ENCODE results near the gene ERGIC2.

Gene ERGIC2

DNA sequence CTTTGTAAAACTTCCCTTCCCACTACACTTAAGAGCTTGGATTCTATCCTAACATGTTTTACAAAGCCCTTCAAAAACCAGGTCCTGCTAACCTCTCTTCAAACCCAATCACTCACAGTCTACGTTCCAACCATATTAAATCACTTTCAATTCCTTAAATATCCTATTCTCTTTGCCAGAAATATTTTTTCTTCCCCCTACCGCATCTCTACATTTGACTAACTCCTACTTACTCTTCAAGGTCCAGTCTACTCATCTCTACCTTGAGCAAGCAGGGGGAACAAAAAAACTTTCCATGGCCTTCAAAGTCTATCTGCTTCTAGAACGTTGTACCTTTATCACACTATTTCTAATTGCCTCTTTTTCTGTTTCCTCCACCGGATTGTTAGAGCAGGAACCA, 6.1 kb downstream of the ERGIC2 start:
- DNase-seq, result no peak

DNA sequence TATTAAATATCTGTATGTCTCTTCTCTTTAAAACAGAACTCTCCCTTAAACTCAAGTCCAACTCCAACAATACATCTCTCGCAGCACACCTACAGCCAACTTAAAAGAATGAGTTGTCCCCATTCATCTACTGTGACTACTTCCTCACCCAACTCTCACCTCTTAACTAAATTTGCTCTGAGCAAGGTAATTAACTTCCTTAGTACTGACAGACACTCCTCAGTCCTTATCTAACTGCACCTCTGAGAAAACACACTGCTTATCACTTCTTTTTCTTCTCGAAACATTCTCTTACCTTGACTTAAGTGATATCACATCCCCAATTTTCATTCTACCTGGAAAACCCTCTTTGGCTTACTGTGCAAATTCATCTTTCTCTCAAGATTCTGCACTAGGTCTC, 7.0 kb downstream of the ERGIC2 start:
- DNase-seq, result no peak

DNA sequence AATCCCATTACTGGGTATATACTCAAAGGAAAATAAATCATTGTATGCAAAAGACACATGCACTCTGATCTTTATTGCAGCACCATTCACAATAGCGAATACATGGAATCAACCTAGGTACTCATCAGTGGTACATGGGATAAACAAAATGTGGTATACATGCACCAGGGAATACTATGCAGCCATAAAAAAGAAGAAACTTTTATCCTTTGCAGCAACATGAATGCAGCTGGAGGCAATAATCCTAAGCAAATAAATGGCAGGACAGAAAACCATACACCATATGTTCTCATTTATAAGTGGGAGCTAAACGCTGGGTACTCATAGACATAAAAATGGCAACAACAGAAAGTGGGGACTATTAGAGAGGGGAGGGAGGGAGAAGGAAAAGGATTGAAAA, 15.9 kb downstream of the ERGIC2 start:
- DNase-seq, result no peak

DNA sequence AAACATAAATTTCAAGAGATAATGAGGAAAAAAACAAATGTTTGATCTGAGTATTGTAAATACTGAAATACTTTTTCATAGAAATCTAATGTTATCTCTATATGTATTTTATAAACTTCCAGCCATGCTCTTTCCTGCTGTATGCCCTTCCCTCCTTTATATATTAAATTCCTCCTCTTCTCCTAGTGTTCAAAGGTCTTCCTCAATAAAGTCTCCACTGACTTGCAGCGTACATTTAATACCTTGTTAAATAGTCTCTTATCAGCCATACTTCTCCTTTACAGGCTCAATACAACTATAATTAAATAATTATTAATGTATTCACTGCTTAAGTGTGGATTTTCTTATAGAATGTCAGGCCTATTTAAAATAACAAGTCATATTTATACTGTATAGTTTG, 26.0 kb downstream of the ERGIC2 start:
- no peak for DNase-seq

DNA sequence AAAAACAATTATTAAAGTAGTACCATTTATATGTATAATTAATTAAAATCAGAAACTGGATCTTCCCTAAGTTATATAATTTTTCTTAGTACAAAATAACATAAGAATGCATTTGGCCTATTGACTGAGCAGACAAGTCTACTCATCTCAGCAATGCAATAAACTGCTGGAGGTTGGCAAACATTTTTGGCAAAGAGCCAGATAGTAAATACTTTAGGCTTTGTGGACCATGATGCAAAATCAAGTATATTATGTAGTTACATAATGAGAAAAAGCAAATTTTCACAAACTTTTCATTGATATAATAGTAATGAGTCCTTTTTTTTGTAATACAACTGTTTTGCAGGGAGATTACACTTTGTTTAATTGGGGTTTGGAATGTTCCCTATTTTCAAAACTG, 30.9 kb downstream of the ERGIC2 start:
- no peak for DNase-seq

DNA sequence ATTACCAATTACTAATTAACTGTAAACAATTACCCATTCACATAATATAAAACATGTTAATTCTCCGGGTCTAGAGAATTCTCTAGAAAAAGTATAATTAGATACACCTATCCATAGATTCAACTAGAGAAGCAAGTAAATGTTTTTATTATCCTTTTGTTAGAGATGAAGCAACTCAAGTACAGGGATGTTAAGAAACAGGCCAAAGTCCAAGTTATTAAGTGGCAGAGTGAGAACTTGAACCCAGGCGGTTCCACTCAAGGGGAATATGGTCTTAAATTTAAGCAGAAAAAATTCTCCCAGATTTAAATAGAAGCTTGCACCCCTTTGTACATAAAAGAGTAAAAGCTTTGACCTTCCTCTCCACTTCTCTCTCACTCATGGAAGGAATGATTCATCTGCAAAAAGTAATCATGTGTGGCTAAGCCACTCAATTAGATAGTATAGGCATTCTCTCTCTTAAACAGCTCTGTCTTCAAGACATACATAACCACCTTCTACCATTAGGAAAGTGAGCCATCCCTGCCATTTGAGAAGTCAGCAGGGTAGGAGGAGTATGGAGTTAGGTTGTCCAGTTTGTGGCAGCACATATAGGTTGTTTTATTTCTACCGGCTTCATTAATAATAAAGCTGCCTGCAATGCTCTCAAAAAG, 34.1 kb downstream of the ERGIC2 start:
- DNase-seq, result no peak

DNA sequence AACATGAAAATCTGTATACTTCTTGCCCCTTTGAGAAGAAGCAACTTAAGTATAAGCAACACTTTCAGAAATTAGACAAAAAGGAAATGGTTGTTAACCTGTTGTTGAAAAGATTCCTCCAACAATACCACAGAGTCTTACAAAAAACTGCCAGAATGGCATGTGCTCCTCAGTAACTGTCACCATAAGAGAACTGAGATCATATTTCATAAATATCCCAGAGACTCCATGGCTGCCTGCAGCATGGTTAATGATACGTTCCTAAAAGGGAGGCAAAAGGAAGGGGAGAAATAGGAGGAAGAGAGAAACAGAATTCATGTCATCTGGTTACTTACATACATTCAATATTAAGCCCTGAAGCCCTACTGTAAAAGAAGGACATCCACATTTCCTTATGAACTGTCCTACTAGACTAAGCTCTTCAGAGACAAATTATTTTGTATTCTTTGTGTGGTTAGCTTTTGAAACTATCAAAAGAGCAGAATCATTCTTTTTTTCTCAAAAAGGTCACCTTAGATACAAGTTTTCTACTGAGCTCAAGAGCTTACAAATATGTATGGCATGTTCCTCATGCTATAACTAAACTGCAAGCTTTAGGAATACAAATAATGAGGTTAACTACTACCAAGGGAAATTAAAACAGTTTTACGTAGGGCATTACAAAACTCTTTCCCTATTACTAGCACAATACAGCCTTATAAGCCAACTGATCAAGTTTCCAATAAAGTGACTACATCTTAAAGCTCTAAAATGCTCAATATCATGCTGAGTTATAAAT, 37.8 kb downstream of the ERGIC2 start:
- DNase-seq, result no peak

DNA sequence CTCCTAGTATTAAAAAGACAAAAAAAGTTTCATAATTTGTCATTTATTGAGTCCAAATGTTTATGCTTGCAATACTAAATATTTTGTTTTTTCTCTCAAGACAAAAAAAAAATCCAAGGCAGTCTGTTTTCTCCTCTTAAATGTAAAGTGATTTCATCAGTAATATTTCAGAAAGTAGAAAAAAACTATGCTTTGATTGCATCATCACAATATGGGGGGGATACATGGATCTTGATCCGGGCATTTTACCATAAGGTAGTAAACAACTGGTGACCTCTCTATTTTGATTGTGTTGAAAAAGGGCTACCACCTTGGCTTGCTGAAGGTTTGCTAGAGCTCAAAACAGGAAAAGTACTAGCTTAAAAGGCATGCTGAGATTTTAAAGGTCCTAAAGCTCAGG, 43.6 kb downstream of the ERGIC2 start:
- no peak for DNase-seq

DNA sequence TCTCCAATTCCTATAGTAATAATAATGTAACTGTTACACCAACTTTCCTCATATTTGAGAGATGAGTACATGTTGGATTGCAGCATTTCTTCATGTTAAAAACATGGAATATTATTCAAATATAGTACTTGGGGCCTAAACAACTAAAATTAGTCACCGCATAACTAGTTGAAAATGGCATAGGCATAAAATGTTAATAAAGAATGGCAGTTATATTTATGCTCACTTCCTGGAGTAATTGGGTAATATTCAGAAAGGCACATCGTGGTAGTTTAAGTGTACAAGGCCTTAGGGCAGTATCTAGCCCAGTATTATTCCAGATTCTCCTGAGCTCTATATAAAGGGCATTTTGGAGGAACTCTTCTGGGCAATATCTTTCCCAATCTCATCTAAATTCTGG, 46.0 kb downstream of the ERGIC2 start:
- DNase-seq, result no peak

DNA sequence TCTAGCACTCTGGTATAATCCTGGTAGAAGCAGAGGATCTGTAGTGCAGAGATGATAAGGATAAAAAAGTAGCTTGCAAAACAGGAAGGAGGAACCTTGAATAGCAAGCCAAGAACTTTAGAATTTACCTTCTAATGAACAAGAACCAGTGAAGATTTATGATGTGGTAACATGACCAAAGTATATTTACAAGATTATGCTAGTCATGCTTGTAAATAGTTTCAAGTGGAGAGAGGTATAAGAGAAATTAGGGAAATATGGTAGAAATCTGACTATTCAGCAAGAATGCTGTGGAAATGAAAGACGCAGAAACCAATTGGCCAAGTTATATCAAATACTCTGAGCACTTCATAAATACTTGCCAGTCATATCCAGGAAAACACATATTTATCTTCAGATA, 47.8 kb downstream of the ERGIC2 start:
- no peak for DNase-seq

DNA sequence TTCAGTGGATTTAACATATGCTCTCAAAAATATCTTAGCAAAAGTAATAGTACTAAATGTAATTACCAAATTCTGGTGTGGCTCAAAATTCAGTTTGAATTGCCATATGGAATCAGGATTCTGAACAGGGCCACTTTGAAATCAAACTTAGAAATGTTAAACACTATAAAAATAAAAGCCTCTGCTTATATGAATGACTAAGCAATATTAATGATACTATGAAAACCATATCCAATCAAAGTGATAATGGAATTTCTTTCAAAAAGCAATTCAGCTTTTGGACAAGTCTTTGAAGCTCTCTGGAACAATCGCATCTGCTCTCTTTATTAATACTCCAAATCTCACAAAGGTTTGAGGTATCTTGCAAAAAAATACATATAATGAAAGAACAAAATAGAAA, 51.6 kb downstream of the ERGIC2 start:
- DNase-seq, result no peak

DNA sequence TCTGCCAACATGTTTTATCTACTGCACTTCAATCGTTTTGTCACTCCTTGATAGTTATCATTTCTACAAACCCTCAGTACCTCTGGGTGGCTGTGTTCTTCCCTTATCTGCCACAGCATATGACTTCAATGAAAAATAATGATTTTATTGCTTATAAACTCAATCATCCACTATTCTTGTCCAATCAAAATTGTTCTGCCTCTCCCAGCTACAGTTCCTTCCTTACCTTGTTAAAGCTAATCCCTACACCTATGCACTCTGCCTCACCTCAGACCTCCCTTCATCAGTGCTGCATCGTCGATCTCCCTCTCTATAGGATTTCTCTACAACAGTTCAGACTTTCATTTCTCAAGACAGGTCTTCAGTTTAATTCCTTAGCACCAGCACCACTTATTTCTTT, 58.8 kb downstream of the ERGIC2 start:
- no peak for DNase-seq

DNA sequence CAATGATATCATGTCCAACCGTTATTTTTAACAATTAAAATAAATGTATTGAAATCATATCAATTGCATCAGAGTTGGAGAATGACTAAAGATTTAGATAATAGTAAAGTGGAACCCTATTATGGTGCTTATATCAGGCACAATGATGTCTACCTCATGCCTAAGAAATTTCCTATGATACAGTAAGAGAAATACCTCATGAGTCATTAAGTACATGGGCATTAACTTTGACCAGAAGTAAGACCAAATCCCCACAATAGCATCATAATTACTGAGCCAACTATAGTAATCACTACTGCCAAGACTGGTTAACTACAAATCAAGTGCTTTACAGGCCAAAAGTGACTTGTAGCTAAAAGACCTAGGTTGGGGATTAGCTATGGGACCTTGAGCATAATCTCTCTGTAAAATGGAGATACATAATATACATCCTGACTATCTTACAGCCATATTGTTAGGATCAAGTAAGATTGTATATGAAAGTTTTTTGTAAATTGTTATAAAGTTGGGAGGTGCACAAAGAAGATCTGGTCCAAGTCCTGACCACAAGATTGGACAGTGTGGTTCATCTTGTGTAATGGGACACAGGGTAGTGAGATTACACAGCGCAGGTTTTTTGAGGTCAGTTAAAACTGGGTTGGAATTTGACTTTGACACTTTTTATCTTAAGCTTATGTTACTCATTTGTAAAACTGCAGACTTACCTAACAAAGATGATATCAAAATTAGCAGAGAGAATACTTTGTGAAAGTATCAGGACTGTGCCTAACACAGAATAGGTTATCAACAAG, 60.5 kb downstream of the ERGIC2 start:
- DNase-seq, result no peak

DNA sequence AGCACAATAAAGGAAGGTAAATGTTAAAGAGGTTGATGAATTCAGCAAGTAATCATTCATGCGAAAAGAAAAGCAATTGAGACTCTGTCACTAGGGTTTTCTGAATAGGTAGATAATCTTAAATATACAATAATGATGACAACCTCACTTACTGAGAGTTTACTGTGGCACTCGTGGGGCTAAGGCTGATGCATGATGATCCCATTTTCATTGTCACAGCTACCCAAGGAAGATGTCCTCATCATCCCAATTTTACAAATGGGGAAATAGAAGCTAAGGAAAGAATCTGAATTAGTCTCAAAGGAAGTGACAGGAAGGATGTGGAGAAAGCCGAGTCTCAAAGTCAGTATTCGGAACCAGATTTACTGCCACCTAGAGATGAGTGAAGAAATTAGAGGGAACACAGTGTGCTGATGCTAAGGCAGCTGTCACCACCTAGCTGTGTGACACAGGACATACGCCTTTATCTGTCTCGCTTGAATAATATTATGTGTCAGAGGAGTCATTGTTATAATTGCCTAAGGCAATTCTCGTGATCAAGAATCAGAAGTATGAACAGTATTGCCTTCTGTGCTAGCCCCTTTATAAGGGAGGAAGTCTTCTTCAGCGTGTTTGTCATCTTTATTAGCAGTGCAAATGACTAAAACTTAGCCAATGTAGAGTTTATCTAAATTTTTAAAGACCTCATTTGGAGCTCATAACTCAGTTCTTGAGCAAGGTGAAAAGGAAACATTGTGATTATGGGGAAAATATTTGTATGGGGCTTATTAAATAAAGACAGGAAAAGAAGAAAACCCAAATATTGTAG, 63.2 kb downstream of the ERGIC2 start:
- no peak for DNase-seq

DNA sequence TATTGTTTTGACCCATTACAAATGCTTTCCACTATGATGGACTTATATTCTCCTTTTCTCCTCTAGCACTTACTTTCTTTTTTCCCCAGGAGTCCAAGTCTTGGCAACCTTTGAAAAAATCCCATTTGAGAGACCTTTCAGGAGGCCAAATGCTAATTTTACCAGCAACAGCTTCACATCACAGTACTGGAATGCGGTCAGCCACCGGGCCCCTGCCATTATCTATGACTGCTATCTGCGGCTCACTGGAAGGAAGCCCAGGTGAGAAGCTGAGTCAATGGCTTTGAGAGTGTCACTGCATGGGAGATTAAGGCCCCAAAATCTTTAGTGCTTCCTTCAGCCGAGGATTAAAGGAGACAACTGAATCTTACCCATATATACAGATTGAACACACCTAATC, 64.2 kb downstream of the ERGIC2 start:
- no peak for DNase-seq

DNA sequence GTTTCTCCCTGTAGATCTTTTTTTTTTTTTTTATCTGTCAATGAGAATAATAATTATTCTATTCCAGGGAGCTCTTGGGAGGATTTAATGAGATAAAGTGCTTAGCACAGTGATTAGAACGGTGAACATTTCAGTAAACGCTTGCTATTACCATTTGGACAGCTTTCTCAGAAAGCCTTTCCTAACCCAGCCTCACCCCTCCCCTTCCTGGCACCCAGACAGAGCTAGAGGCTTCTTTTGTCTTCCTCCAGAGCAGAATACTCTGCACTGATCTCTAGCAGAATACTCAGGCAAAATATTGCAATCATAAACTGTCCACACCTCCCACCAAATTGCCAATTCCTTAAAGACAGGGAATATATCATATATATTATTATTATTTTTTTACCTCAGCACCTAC, 66.6 kb downstream of the ERGIC2 start:
- no peak for DNase-seq

DNA sequence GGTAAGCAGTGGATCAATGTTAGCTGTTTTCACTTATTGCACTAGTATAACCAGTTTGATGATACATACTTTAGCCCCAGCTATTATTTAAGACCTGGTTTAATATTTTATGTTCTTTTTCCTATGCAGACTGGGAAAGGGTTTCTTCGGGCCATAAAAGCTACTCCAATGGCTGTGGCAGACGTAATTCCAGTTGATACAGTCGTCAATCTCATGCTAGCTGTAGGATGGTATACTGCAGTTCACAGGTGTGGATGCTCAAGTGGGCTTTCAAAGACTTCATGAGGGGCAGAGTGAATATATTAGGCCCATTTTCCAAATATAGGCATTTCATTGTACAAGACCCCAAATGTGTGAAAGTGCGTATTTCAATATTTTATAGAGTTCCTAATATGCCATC, 70.1 kb downstream of the ERGIC2 start:
- no peak for DNase-seq

DNA sequence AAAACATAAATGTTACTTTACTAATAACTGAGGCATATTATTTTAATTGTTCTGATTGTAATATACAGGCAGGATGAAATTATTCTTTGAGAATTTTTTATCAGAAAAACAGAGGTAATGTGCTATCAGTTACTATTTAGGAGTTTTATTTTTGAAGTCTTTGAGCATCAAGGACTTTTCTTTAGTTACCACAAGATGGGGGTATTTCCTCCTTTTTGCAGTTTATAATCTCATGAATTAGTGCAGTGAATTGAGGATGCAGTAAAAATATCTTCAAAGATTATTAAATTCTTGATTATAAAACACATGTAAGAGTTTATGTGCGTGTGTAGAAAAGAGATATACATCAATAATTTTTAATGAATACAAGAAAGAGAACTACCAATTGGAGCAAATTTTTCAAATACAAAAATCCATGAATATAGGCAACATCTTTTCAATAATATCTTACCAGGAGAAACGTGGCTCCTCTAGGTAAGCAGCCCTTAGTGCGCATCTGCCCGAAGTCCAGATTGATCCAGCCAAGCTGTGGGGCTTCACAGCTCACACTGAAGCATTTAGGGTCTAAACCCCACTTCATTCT, 71.6 kb downstream of the ERGIC2 start:
- DNase-seq, result no peak

DNA sequence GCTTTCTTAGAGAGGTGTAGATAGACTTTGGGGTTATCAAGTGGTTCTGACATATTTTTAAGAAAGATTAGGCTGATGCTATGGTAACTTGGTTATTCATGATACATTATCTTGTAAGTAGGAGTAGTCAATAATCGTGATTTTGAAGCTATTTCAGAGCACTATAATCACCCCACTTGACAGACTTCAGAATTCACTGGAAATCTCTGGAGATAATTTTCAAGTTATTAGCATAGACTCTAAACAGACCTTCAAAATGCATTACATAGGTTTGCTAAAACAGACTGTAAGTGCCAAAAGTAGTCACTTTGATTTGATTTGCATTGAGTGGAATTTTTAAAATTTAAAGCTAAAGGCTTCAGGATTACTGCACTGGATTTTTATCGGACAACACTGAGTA, 74.3 kb downstream of the ERGIC2 start:
- no peak for DNase-seq

DNA sequence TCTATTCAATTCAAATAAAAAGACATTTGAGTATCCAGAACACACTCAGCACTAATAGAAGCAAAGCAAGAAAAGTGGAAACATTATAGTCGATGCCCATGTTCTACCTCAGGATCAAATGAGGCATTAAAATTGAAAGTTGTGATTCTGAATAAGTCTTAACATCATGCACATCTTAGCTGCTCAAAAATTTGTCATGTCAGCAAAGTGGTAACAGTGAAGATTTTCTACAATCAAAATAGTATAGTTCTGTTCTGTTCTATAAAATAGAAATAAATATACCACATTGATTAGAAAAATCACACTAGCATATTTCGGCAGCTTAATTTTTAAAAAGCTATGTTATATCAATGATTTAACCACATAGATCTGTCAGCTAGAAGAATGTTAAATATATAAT, 74.7 kb downstream of the ERGIC2 start:
- DNase-seq, result no peak

DNA sequence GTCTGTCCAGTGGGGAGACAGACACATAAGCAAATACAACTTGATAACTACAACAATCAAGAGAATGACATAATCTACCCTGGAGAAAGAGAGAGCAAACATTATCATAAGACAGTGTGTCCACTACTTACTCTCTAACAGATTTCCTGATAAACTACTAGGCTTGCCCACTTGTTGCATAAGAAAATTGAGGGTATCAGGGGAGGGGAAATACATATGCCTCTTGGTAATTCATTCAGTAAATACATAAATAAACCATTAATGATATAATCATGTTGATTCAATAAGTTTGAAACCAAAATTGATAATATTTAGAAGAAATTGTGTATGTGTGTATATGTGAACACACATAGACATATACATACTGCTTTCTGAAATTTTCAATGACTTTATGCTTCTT, 76.6 kb downstream of the ERGIC2 start:
- no peak for DNase-seq

DNA sequence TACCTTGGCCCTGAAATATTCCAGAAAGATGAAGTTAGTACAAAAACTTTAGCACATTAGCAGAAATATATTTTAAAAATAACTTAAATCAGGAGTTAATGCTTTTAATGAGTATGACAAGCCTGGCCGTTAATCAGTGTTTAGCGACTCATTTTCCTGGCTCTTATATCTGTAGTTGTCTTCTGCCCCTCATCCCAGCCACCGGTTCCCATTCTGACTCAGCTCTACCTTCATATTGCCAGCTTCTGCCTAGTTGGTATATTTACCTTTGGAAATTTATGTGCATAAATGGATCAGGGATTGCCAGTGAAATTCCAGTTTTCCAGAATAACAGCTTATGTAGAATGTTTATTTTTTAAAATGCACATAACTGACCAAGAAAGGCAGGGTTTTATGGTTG, 79.9 kb downstream of the ERGIC2 start:
- DNase-seq, result no peak

DNA sequence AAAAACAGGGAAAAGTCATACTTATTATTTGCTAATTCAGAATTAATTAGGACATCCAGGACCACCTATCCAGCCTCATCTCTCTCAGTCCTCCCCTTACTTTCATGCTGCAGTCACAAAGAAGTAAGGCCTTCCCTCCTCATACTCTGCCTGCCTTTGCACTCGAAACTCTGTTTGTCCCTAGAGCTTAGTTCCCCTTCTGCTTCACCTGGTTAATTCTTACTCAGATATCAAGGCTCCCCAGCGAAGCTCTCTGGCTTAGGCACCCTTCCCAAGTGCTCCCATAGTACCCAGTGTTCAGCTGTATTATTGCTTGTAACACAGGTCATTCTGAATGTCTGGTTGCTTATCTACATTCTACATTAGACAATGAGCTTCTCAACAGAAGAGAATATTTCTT, 81.3 kb downstream of the ERGIC2 start:
- no peak for DNase-seq

Data from SIG-M5 (cell line).